Kidney (tissue), 14 donors: ENCODE results near the gene TACC2. TPM values are rescaled to one million over a fixed set of nuclear protein-coding genes. Genes with fewer than 3 reads are reported as not detected.

Source experiments
- DNase-seq, 5 donors: peaks; one replicate each; pipeline ENCODE4 v3.0.0-alpha.2; 2013 to 2020
- FAIRE-seq: peaks from 2 replicates; lab custom pipeline; 2012; peaks lifted over from hg19 to GRCh38; lab: Jason Lieb, UNC
- H3K27ac ChIP-seq, 2 donors: one replicate each; pipeline ENCODE4 v1.7.0; 2013; ENCODE audit warnings: low read depth in 2 of 2, low read length in 2 of 2, inconsistent platforms in 1 of 2
- H3K27me3 ChIP-seq: one replicate; pipeline ENCODE4 v1.7.1; 2013; ENCODE audit warnings: low read length, inconsistent platforms; ENCODE audit not compliant: control insufficient read depth, insufficient read depth
- H3K36me3 ChIP-seq, 3 donors: one replicate each; pipeline versions ENCODE4 v1.7.0 to v1.7.1; 2013; ENCODE audit warnings: low read length in 3 of 3, control low read depth in 1 of 3, inconsistent platforms in 1 of 3; ENCODE audit not compliant: insufficient read depth in 3 of 3, control insufficient read depth in 2 of 3
- H3K4me1 ChIP-seq, 3 donors: one replicate each; pipeline versions ENCODE4 v1.7.0 to v1.7.1; 2013; ENCODE audit warnings: low read length in 3 of 3, inconsistent platforms in 1 of 3, low read depth in 1 of 3; ENCODE audit not compliant: control insufficient read depth in 2 of 3, insufficient read depth in 2 of 3
- H3K4me3 ChIP-seq, 3 donors: one replicate each; pipeline versions ENCODE4 v1.7.0 to v1.8.1; 2013; ENCODE audit warnings: low read length in 3 of 3, control low read depth in 1 of 3, inconsistent platforms in 1 of 3
- H3K9ac ChIP-seq, 3 donors: one replicate each; pipeline versions ENCODE4 v1.7.0 to v1.7.1; 2013; ENCODE audit warnings: low read length in 3 of 3, control low read depth in 1 of 3, inconsistent platforms in 1 of 3
- H3K9me3 ChIP-seq, 3 donors: one replicate each; pipeline versions ENCODE4 v1.7.0 to v1.7.1; 2013; ENCODE audit warnings: low read length in 3 of 3, control low read depth in 1 of 3, inconsistent platforms in 1 of 3; ENCODE audit not compliant: control insufficient read depth in 2 of 3, insufficient read depth in 1 of 3
- intact Hi-C: fragments of 100-400 bp; cut with DNase I; formaldehyde crosslinking; loops from one replicate; pipeline ENCODE4 v1.11.1; 2022
- polyA plus RNA-seq: library from polyadenylated mRNA; stranded (reverse); fragments of 350-450 nt; fragmentation: Illumina TruSeq; extraction: RNeasy Lipid Tissue Mini Kit (QIAGEN cat#74804); gene quantifications from one replicate; pipeline ENCODE4 v1.2.3, GENCODE V29; 2014; ENCODE audit warnings: low read depth, low replicate concordance; ENCODE audit not compliant: insufficient read depth
- total RNA-seq: library from RNA; stranded (reverse); fragmentation: NEBNext Ultra II Directional; extraction: Animal tissue kit (Norgen Biotek cat#: 25700); gene quantifications from one replicate; pipeline ENCODE4 v1.2.1, GENCODE V29; 2021
- TF ChIP-seq, protein P1 (sequence below): IDR thresholded peaks from 3 replicates; pipeline ENCODE4 v1.5.1; 2012; ENCODE audit warnings: mild to moderate bottlenecking, moderate library complexity, borderline replicate concordance; ENCODE audit not compliant: insufficient read depth; ENCODE audit errors: extremely low read depth
- donor health status: control.
- donor health status: control.
- donor health status: control.
- donor health status: control.
- donor health status: control.
- donor health status: DM: yes; HTN: yes; CAD: no.
- donor health status: Normal renal cell carcinoma (clear cell type).

The TACC2 gene
- total and polyA plus RNA-seq, 2 donors from 2014 or later, result 36.4 to 81.0 TPM

DNA sequence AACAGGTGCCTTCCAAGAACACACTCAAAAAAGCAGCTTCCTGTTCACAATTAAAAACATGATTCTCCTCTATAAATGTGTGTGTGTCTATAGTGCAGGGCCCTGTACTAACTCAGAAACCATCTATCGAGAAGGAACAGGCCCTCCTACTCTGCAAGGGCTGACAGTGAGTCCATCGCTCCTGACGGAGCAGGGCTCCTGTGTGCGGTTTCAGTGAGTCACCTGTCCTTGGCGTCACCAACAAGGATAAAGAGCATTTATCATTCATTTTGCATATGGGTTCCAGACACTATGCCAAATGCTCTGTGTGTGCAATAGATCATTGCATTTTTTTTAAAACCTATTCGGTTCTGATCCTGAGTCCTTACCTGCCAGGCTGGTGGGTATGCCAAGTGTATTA, 63.7 kb downstream of the TACC2 start:
- no peak for FAIRE-seq

DNA sequence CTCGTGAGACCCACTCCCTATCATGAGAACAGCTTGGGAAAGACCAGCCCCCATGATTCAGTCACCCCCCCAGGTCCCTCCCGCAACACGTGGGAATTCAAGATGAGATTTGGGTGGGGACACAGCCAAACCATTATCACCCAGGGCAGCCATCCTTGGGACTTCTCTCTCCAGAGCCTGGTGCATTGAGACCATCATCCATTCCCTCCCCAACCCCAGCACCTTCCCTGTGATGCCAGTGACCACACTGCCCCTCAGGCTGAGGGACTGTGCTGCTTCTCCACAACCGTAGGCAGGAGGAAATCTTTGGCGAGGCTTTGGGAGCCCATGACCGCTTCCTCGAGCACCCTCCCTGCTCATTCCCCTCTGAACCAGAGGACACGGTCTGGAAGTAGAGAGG, 64.4 kb downstream of the TACC2 start:
- TF ChIP-seq, protein P1, sequence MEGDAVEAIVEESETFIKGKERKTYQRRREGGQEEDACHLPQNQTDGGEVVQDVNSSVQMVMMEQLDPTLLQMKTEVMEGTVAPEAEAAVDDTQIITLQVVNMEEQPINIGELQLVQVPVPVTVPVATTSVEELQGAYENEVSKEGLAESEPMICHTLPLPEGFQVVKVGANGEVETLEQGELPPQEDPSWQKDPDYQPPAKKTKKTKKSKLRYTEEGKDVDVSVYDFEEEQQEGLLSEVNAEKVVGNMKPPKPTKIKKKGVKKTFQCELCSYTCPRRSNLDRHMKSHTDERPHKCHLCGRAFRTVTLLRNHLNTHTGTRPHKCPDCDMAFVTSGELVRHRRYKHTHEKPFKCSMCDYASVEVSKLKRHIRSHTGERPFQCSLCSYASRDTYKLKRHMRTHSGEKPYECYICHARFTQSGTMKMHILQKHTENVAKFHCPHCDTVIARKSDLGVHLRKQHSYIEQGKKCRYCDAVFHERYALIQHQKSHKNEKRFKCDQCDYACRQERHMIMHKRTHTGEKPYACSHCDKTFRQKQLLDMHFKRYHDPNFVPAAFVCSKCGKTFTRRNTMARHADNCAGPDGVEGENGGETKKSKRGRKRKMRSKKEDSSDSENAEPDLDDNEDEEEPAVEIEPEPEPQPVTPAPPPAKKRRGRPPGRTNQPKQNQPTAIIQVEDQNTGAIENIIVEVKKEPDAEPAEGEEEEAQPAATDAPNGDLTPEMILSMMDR, result no peak
- H3K4me3 ChIP-seq, result no peak overlapping the region
- H3K27me3 ChIP-seq, result no peaks in the 10 kb centered on the region
- H3K9me3 ChIP-seq, result no peaks in the 10 kb centered on the region
- no peaks in the 10 kb centered on the region for H3K36me3 ChIP-seq
- H3K4me1 ChIP-seq, result peaks cover 0 to 9% (median 5%) of the 10 kb centered on the region in 3 donors
- no peak for FAIRE-seq
- H3K9ac ChIP-seq, result no peak overlapping the region
- no peak for DNase-seq
- intact Hi-C loops, result no loop called here
- H3K27ac ChIP-seq, result no peak overlapping the region

More for the DNA sequence above, 63.7 kb downstream of the TACC2 start:
- no peaks in the 10 kb centered on the region for H3K36me3 ChIP-seq
- no peak overlapping the region for H3K4me3 ChIP-seq
- peaks cover 0 to 9% (median 5%) of the 10 kb centered on the region in 3 donors for H3K4me1 ChIP-seq
- no peaks in the 10 kb centered on the region for H3K27me3 ChIP-seq
- no peak for DNase-seq
- TF ChIP-seq, protein P1, result no peak
- no peaks in the 10 kb centered on the region for H3K9me3 ChIP-seq
- no peak overlapping the region for H3K9ac ChIP-seq
- no peak overlapping the region for H3K27ac ChIP-seq
- intact Hi-C loops, result no loop called here

DNA sequence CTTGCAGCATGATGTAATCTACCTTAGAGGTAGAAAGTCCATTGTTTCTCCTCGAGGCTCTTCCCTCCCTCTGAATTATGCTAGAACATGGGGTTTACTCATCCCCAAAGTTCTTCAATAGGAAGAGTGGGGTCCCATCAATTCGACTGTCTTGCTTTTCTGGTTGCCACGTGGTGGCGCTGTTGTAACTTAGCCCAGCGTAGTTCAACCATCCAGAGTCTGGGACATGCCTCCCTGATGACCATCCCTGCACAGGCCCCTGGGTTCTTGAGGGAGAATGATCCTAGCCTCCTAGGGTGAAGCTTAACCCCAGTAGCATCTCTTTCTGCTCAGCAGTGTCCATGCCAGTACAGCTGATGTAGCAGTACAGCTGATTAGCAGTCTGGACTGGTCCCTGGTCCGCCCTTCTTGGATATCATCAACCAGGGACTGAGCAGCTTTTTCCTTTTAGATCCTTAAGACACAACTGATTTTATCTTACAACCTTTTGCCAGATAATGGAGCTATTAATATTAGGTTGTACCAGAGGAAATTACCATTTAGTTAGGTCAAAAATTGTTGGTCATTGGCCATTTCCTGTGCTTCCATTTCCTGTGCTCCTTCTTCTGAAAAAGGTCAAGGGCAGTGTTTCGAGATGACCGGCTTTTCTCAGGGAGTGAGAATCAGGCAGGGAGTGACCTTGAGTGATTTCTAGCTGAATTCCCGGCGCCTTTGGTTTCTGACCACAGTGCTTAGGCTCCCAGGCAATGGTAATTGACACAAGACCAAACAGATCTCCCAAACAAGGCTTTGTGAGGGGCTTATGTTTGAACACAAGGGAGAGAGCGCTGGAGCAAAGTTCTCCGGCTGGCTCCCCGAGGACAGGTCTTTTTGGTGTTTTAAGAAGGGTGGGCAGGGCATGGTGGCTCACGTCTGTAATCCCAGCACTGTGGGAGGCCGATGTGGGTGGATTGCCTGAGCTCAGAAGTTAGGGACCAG, 65.4 kb downstream of the TACC2 start:
- intact Hi-C loops, result no loop called here
- Histone ChIP-seq H3K4me3 (no peak overlapping the region), H3K36me3 (no peaks in the 10 kb centered on the region), H3K9ac (no peak overlapping the region), H3K4me1 (peaks cover 0 to 9% (median 5%) of the 10 kb centered on the region in 3 donors), H3K9me3 (no peaks in the 10 kb centered on the region), H3K27me3 (no peaks in the 10 kb centered on the region), H3K27ac (peak overlapping the region in 1 of 2 donors; percentile 49)
- TF ChIP-seq, protein P1, result peak; percentile 48
- peak in 3 of 5 donors; percentile 48 to 61 (median 52) for DNase-seq
- no peak for FAIRE-seq
